Embryonic facial prominence (tissue), 1 donor: Measurements from ENCODE around the gene ZCCHC24.
"Not testable (repeated sequence)": the region's sequence is repeated elsewhere in the genome, so short reads cannot be mapped to it uniquely, and the experiment has no call there.

ENCODE experiments used
- DNase-seq: peaks from one replicate; pipeline ENCODE4 v3.0.0-alpha.2; 2016; ENCODE audit errors: extremely low spot score

ZCCHC24 gene

DNA sequence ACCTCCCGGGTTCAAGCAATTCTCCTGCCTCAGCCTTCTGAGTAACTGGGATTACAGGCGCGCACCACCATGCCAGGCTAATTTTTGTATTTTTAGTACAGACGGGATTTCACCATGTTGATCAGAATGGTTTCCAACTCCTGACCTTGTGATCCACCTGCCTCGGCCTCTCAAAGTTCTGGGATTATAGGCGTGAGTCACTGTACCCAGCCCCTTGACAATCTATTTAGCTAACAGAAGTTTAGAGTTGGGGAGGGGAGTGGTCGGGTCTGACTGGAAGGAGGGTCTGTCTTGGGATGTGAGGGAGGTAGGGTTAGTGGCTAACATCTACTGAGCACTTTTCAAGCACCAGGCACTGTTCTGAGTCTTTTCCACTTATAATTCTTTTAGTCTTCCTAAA is 27.0 kb upstream of the ZCCHC24 start:
- DNase-seq: no peak

DNA sequence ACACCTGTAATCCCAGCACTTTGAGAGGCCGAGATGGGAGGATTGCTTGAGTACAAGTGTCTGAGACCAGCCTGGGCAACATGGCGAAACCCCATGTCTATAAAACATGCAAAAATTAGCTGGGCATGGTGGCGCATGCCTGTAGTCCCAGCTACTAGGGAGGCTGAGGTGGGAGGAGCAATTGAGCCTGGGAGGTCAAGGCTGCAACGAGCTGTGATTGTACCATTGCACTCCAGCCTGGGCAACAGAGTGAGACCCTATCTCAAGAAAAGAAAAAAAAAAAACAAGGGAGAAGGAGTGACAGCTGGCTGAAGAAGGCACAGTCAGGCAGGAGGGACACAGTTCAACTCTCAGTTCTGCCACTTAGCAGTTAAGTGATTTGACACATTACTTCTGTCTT is 26.4 kb upstream of the ZCCHC24 start:
- no peak for DNase-seq

- DNase-seq: no peak
These were observed 24.7 kb upstream of the ZCCHC24 start for GRCh38 chr10:79470096-79470495.

DNA sequence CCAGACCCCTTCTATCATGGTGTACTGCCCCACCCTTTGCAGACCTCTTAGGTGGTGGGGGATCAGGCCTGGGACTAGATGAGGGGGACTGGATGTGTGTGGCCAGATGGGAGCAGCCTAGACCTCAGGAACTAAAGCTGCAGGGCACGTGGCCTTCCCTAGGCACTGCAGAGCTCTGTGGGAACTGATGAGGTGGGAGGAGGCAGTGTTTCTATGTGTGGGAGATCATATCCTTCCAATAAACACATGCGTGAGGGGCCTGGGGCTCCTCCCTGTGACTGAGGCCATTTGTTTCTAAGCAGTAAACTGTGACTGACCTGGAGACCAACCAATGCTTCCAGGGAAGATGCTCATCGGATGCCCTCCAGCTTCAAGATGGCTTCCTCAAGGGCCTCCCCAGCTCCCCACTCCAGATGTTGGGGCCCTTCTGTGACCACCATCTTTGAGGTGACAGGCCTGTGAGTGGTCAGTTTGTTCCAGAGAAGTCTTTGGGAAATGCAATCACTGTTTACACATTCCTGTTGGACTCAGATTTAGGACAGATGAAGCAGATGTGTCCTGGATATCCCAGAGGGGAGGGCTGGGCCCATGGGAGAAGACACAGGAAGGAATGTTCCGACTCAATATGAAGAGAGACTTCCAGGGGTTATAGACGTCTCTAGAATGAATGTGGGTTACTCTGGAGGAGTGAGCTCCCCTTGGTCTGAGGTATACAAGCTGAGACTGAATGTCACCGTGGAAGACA is 23.6 kb upstream of the ZCCHC24 start:
- no peak for DNase-seq

- no peak for DNase-seq
These were observed 22.7 kb upstream of the ZCCHC24 start for GRCh38 chr10:79468015-79468560.

DNA sequence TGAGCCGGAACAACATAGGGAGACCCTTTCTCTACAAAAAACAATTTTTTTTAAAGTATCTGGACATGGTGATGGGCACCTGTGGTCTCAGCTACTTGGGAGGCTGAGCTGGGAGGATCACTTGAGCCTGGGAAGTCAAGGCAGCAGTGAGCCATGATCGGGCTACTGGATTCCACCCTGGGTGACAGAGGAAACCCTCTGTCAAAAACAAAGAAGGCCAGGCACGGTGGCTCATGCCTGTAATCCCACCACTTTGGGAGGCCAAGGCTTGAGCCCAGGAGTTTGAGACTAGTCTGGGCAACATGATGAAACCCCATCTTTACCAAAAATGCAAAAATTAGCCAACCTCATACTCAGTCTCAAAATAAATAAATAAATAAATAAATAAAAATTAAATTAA is 19.9 kb upstream of the ZCCHC24 start:
- DNase-seq: no peak

- no peak for DNase-seq
These were observed 18.4 kb upstream of the ZCCHC24 start for GRCh38 chr10:79463578-79464496.

DNA sequence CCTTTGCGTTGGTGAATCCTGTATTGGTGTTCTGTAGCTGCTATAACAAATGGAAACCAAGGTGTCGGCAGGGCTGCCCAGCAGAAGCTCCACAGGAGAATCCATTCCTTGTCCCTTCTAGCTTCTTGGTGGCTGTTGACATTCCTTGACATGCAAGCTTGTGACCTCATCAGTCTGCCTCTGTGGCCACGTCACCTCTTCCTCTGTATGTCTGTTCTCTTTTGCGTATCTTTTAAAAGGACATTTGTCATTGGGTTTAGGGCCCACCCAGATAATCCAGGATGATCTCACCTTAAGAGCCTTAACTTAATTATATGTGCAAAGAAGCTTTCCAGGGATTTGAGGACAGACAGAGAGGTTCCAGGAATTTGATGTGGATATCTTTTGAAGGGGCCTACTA is 15.3 kb upstream of the ZCCHC24 start:
- no peak for DNase-seq

GRCh38 chr10:79459243-79459642 is 13.8 kb upstream of the ZCCHC24 start:
- no peak for DNase-seq

DNA sequence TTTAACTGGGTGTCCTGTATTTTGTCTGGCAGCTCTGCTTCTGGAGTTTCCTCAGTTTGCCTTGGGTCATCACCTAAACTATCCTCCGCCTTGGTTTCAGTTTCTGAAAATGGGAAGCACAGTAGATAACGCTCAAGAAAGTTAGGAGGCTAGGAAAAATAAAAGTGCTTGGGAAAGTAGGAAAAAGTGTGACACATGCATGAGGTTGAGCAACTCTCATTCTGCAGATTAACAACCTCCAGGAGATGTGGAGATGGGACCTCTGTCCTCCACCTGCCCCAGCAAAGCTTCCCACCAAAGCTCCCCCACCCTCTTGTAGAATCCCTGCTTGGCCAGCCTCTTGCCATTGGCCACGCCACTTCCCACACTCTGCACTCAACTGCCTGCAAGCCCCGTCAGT is 13.1 kb upstream of the ZCCHC24 start:
- DNase-seq: no peak

- no peak for DNase-seq
These were observed 11.9 kb upstream of the ZCCHC24 start for GRCh38 chr10:79457256-79457785.

DNA sequence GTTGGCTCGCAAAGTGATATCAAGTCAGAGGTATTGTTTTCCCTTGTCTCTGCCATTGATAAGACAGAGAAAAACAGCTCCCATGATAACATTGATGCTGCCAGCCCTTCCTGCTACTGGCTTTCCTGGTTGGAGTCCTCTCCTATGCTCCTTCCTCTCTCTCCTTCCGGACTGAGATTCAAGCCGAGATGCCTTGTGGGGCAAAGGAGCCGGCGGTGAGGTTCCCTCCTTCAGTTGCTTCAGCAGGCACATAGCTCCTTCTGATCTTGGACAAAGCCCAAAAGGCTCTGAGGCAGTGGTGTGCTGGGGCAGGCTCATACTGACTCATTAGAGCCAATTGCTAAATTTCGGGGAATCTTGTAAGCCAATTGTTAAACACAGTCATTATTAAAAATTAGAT is 8.8 kb upstream of the ZCCHC24 start:
- no peak for DNase-seq

DNA sequence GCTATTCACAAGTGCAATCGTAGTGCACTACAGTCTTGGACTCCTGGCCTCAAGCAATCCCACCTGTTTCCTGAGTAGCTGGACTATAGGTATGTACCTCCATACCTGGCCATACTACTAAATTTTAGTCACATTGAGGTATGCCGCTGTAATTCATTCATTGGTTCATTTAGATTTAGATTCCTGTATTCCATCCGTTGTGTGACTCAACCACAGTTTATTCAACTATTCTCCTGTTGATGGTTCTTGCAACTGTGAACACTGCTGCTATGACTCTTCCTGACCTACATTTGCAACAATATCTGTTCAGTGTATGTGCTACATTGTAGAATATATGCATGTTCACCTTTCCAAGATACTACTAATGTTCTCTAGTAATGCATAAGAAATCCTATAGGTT is 8.0 kb upstream of the ZCCHC24 start:
- no peak for DNase-seq

- no peak for DNase-seq
These were observed 6.8 kb upstream of the ZCCHC24 start for GRCh38 chr10:79452174-79452611.

- DNase-seq: no peak
These were observed 5.7 kb upstream of the ZCCHC24 start for GRCh38 chr10:79451046-79451699.

GRCh38 chr10:79449181-79450146 is 4.0 kb upstream of the ZCCHC24 start:
- DNase-seq: no peak

DNA sequence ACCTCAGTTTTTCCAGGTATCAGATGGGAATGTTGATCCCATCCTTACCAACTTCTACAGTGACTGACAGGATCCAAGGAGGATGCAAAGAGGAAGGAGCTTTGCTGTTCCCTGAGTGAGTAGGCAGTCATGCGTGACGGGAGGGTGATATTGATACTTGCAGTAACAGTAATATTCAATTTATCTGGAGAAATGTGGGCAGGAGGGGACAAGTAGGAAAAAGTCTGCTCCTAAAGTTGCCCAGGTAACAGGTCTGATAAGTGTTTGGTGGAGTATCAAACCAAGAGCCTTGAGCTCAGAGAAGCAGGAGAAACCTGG is 3.3 kb upstream of the ZCCHC24 start:
- DNase-seq: no peak

- DNase-seq: no peak
These were observed 2.7 kb upstream of the ZCCHC24 start for GRCh38 chr10:79447911-79448731.

GRCh38 chr10:79447249-79447648 is 1.8 kb upstream of the ZCCHC24 start:
- DNase-seq: not testable (repeated sequence)

GRCh38 chr10:79446758-79447084 is 1.3 kb upstream of the ZCCHC24 start:
- DNase-seq: no peak
